GM12801 (cell line): ENCODE measurements around the gene BUD23.

ENCODE experiments used
- TF ChIP-seq, protein P1 (sequence below): IDR thresholded peaks from one replicate; pipeline ENCODE4 v1.5.1; 2011; ENCODE audit warnings: control low read depth; ENCODE audit not compliant: insufficient read length; ENCODE audit errors: extremely low read depth

Gene BUD23

DNA sequence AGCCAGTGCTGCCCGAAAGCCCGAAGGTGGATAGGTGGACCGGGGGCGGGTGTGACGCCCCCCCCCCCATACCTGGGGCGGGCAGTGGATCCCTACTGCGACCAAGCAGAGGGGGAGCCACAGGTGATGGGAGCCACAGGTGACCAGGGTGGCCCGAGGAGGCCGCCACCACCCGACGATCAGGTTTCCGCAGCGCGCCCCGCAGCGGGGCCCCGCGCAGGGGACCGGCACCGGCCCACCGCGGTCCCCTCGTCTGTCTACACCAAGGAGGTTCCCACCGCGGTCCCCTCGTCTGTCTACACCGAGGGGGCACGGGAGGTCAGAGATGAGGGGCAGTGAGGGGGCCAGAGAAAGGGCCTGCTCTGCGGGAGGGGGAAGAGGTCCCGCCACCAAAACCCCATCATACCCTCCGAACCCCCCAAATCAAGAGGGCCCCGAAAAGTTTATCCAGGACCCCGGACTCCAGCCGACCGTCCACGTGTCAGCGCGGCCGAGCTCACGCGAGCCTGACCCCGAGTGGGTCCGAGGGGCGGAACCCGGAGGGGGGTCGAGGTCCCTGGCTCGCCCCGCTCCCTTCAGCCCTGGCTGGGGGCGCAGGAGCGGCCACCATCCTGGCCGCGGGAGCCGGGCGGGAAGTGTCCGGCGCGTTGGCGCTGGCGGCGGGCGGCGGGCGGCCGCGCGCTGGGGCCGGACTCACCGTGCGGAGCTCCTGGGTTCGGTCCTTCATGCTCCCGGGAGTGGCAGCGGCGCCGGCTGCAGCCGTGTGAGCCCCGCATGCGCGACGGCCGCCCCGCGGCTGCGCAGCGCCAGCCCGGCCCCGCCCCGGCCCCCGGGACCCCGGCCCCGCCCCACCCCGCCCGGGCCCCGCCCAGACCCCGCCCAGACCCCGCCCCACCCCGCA is 35.8 kb downstream of the BUD23 start, which contains the start of gene STX1A:
Gene STX1A, minus strand, starts transcription at position 765 of the 901 bp plus-strand sequence. Its CDS starts 38 bp downstream, at position 727.
- TF ChIP-seq, protein P1, sequence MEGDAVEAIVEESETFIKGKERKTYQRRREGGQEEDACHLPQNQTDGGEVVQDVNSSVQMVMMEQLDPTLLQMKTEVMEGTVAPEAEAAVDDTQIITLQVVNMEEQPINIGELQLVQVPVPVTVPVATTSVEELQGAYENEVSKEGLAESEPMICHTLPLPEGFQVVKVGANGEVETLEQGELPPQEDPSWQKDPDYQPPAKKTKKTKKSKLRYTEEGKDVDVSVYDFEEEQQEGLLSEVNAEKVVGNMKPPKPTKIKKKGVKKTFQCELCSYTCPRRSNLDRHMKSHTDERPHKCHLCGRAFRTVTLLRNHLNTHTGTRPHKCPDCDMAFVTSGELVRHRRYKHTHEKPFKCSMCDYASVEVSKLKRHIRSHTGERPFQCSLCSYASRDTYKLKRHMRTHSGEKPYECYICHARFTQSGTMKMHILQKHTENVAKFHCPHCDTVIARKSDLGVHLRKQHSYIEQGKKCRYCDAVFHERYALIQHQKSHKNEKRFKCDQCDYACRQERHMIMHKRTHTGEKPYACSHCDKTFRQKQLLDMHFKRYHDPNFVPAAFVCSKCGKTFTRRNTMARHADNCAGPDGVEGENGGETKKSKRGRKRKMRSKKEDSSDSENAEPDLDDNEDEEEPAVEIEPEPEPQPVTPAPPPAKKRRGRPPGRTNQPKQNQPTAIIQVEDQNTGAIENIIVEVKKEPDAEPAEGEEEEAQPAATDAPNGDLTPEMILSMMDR, result no peak

DNA sequence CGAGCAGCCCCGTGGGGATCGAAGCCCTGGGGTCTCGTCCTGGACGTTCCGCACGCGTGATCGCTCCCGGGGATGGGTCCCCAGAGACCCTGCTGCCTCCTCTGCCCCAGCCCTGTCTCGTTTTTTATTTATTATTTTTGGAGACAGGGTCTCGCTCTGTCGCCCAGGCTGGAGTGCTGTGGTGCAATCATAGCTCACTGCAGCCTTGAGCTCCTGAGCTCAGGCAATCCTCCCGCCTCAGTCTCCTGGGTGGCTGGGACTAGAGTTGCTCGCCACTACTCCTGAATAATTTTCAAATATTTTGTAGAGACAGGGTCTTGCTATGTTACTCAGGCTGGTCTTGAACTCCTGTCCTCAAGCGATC is 36.4 kb downstream of the BUD23 start:
- TF ChIP-seq, protein P1, result no peak

DNA sequence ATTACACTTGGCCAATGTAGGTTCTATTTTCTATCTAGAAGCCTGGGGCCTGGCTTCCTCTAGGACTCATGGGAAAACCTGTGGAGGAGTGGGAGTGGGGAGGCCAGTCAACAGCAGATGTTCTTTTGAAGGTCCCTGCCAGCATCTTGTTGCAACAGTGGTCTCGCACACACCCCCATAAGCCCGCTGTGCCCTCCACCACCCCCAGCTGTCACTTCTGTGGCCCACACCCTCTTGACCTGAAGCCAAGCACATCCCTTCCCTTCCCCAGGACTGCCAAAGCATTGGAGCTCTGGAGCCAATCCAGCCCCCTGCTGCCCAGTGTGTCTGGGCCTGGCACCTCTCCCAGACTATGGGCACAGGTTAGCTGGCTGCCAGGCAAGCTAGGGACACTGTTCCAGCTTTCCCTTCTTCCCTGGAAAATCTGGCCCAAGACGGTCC is 38.0 kb downstream of the BUD23 start:
- TF ChIP-seq, protein P1, result no peak

DNA sequence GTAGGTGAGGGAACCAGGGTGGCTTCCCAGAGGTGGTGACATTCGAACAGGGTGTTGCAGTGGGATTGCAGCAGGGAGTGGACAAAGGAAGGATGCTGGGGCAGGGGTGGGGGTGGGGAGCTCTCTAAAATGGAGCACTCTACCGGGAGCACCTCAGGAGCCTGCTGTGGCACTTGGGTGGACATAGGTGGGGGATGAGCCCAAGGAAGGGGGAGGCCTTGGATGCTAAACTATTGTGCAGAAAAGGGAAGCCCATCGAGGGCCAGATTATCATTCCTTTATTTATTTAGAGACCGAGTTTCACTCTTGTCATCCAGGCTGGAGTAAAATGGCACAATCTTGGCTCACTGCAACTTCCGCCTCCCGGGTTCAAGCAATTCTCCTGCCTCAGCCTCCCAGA is 39.4 kb downstream of the BUD23 start:
- TF ChIP-seq, protein P1, result no peak

DNA sequence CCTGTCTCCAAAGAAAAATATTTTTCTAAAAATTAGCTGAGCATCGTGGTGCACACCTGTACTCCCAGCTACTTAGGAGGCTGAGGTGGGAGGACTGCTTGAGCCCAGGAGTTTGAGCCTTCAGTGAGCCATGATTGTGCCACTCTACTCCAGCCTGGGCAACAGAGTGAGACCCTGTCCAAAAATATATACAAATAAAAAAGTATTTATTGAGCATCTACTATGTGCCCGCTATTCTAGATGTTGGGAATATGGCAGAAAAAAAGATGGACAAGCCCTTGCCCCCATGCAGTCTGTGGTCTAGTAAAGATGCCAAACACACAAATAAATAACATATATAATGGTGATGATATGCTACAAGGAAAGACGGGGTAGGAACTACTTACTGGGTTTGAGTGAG is 40.4 kb downstream of the BUD23 start:
- TF ChIP-seq, protein P1, result no peak

DNA sequence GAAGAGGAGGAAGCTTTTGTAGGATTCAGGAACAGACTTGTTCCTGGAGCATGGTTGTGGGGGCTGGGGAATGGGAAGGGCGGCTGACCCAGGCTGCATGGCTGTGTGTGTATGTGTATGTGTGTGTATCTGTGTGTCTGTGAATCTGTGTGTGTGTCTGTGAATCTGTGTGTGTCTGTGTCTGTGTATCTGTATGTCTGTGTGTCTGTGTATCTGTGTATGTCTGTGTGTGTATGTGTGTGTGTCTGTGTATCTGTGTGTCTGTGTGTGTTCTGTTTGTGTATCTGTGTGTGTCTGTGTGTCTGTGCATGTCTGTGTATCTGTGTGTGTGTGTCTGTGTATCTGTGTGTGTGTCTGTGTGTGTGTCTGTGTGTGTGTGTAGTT is 42.7 kb downstream of the BUD23 start:
- TF ChIP-seq, protein P1, result no peak

DNA sequence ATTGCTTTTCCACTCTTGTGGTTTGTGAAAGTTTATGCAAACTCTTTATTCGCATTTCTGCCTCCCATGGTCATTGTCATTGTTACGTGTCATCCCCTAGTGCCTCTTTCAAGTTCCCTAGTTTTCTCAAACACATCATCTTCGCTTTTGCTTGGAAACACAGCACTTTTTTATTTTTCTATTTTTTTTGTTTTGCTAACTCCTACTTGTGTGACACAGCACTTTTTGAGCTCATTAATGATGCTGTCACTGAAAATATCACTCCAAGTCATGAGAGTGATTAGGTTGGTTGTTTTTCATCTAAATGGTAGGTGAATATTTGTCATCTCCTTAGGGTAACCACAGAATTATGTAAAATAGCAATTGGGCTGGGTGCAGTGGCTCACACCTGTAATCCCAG is 44.6 kb downstream of the BUD23 start:
- TF ChIP-seq, protein P1, result no peak
